A549 (cell line): ENCODE results near the gene SIRPA. TPM values are rescaled to one million over a fixed set of nuclear protein-coding genes. Genes with fewer than 3 reads are reported as not detected.

Experiments used
- ATAC-seq, 2 experiments: fragments of 200-7000 bp in 1 of 2; fragments of >200 bp in 1 of 2; cut with Nextera tagmentation in 1 of 2; cut with Tn5 transposase in 1 of 2; 3 replicates each; pipeline versions ENCODE4 v1.8.0 to v1.9.1; 2018 to 2020; ENCODE audit warnings: mild to moderate bottlenecking in 1 of 2, moderate library complexity in 1 of 2
- CTCF ChIA-PET: fragments of 300-600 bp; sonication (Branson Sonifier 250); formaldehyde crosslinking; extraction: SDS; loops from one replicate; lab custom pipeline; 2021; ENCODE audit warnings: antibody characterized with exemption, inconsistent platforms; lab: Yijun Ruan, JAX
- POLR2A ChIA-PET: fragments of 350-600 bp; formaldehyde crosslinking; extraction: SDS; loops from one replicate; lab custom pipeline; 2021; ENCODE audit warnings: antibody characterized with exemption, inconsistent platforms; lab: Yijun Ruan, JAX
- DNase-seq, 2 experiments: peaks; one replicate each; pipeline versions ENCODE4 v3.0.0 to v3.0.0-alpha.2; 2011 to 2016; ENCODE audit warnings: low read depth in 1 of 2, low spot score in 1 of 2
- FAIRE-seq: peaks from 2 replicates; lab custom pipeline; 2011; peaks lifted over from hg19 to GRCh38; lab: Jason Lieb, UNC
- H3K27ac ChIP-seq, 2 experiments: fragments of >200 bp; sonication (Bioruptor Twin); formaldehyde crosslinking; 3 replicates each; pipeline ENCODE4 v1.5.1; 2016 to 2017
- H3K4me1 ChIP-seq: fragments of >200 bp; sonication (Bioruptor Twin); formaldehyde crosslinking; 3 replicates; pipeline ENCODE4 v1.6.1; 2016
- H3K4me2 ChIP-seq: fragments of >200 bp; sonication (Bioruptor Twin); formaldehyde crosslinking; 3 replicates; pipeline ENCODE4 v1.6.1; 2016
- H3K4me3 ChIP-seq: fragments of >200 bp; sonication (Bioruptor Twin); formaldehyde crosslinking; 3 replicates; pipeline ENCODE4 v1.5.1; 2016
- H3K9me3 ChIP-seq: fragments of >200 bp; sonication (Bioruptor Twin); formaldehyde crosslinking; 3 replicates; pipeline ENCODE4 v1.6.1; 2016
- BCL3 ChIP-seq: fragments of >200 bp; sonication (Bioruptor Twin); formaldehyde crosslinking; IDR thresholded peaks from 3 replicates; pipeline ENCODE4 v1.6.1; 2016
- BHLHE40 ChIP-seq: IDR thresholded peaks from 2 replicates; pipeline ENCODE4 v1.6.1; 2012; ENCODE audit warnings: low read depth, low read length, inconsistent platforms
- CBX2 ChIP-seq: fragments of 200-600 bp; sonication (generic); IDR thresholded peaks from 2 replicates; pipeline ENCODE4 v1.6.1; 2016; ENCODE audit warnings: low read depth, mild to moderate bottlenecking, borderline replicate concordance
- FOSL2 ChIP-seq, 2 experiments: fragments of 450-650 bp in 1 of 2; fragments of >200 bp in 1 of 2; sonication (Bioruptor Twin) in 1 of 2; formaldehyde crosslinking; IDR thresholded peaks; 2 replicates each; pipeline versions ENCODE4 v1.5.0 to v1.6.1; 2016 to 2020; ENCODE audit warnings: mild to moderate bottlenecking in 1 of 2, moderate library complexity in 1 of 2
- HDAC2 ChIP-seq: fragments of 200-600 bp; sonication (generic); IDR thresholded peaks from 2 replicates; pipeline ENCODE4 v1.6.1; 2016
- HMGXB4 ChIP-seq: fragments of 250-450 bp; sonication (Bioruptor Pico); IDR thresholded peaks from 2 replicates; pipeline ENCODE4 v1.5.0; 2021; ENCODE audit warnings: mild to moderate bottlenecking, moderate library complexity, borderline replicate concordance
- HOXB5 ChIP-seq: fragments of 250-450 bp; sonication (Bioruptor Pico); IDR thresholded peaks from 2 replicates; pipeline ENCODE4 v1.5.0; 2020; ENCODE audit warnings: mild to moderate bottlenecking, moderate library complexity
- JUN ChIP-seq, 2 experiments: fragments of >200 bp; sonication (Bioruptor Twin); formaldehyde crosslinking; IDR thresholded peaks; 2 replicates in 1 of 2; 3 replicates in 1 of 2; pipeline ENCODE4 v1.6.1; 2016 to 2017
- KDM5A ChIP-seq: fragments of 200-600 bp; sonication (generic); IDR thresholded peaks from 2 replicates; pipeline ENCODE4 v1.6.1; 2016; ENCODE audit warnings: antibody characterized with exemption, mild to moderate bottlenecking
- MAX ChIP-seq: IDR thresholded peaks from 2 replicates; pipeline ENCODE4 v1.6.1; 2012
- POLR2A ChIP-seq: IDR thresholded peaks from 2 replicates; pipeline ENCODE4 v1.6.1; 2012; ENCODE audit warnings: mild to moderate bottlenecking, low read length
- RARB ChIP-seq: fragments of 250-450 bp; sonication (Bioruptor Pico); IDR thresholded peaks from 2 replicates; pipeline ENCODE4 v1.8.0; 2021; ENCODE audit warnings: mild to moderate bottlenecking, moderate library complexity
- REST ChIP-seq: fragments of 200-600 bp; sonication (generic); IDR thresholded peaks from 2 replicates; pipeline ENCODE4 v1.6.1; 2016; ENCODE audit warnings: antibody characterized with exemption, mild to moderate bottlenecking, moderate library complexity
- RFX5 ChIP-seq: fragments of 450-650 bp; IDR thresholded peaks from 2 replicates; pipeline ENCODE4 v1.7.1; 2014; ENCODE audit warnings: antibody characterized with exemption, mild to moderate bottlenecking, moderate library complexity
- RNF2 ChIP-seq: fragments of 200-600 bp; sonication (generic); IDR thresholded peaks from 2 replicates; pipeline ENCODE4 v1.6.1; 2016; ENCODE audit warnings: low read depth, mild to moderate bottlenecking, antibody characterized with exemption, moderate library complexity, borderline replicate concordance
- TFCP2L1 ChIP-seq: fragments of 250-450 bp; sonication (Bioruptor Pico); IDR thresholded peaks from 2 replicates; pipeline ENCODE4 v1.5.0; 2021; ENCODE audit warnings: mild to moderate bottlenecking
- TP53 ChIP-seq: fragments of 250-450 bp; sonication (Bioruptor Pico); IDR thresholded peaks from 2 replicates; pipeline ENCODE4 v1.5.0; 2021; ENCODE audit warnings: mild to moderate bottlenecking, moderate library complexity
- ZC3H11A ChIP-seq: fragments of 450-650 bp; IDR thresholded peaks from 2 replicates; pipeline ENCODE4 v1.6.1; 2014; ENCODE audit warnings: antibody characterized with exemption, mild to moderate bottlenecking
- WGBS: methylation state at CpG from one replicate; pipeline ENCODE4 v1.1.6; 2017; ENCODE audit errors: missing lambda C conversion rate; 5-methylcytosine and 5-hydroxymethylcytosine counted together
- polyA plus RNA-seq, 4 experiments: library from polyadenylated mRNA; depleted of rRNA in 3 of 4; stranded (reverse); fragments of >200 nt; fragmentation: RNase III in 1 of 4; extraction: RNeasy Plus Mini Kit Qiagen cat#74134 plus additional on column Dnase treatment in 1 of 4; gene quantifications; 2 replicates in 3 of 4; 3 replicates in 1 of 4; pipeline ENCODE4 v1.2.3, GENCODE V29; 2011 to 2017
- TF ChIP-seq, protein P1 (sequence below): fragments of 250-450 bp; sonication (Bioruptor Pico); IDR thresholded peaks from 2 replicates; pipeline ENCODE4 v1.5.0; 2020; ENCODE audit warnings: low read depth, mild to moderate bottlenecking, moderate library complexity
- TF ChIP-seq, protein P2 (sequence below): fragments of >200 bp; sonication (Bioruptor Twin); formaldehyde crosslinking; IDR thresholded peaks from 3 replicates; pipeline ENCODE4 v1.5.1; 2016

Gene SIRPA
- polyA plus RNA-seq, 2 of the 4 experiments (the other 2 are of a cell fraction): 12.8 to 21.6 TPM

DNA sequence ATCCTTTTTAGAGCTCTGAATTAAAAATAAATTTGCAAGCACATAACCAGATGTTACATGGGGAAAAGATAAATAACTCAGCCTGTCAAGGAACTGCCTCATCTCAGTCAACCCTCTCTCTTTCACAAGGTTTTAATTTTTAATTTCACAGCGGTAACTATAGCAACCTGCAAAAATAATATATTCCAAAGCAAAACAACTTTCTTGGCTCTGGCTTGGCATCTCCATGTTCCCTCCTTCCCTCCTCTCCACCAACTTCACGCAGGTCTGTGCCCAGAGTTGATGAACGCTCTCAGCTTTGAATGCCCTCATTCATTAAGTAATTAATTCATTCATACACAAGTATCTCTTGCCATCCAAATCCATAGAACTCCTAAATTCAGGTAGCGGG, 32.5 kb upstream of the SIRPA start:
- TF ChIP-seq TFCP2L1: no peak
- TF ChIP-seq RARB (CRISPR knock-in tag): no peak
- no peak for TF ChIP-seq POLR2A
- no peak for TF ChIP-seq RFX5
- TF ChIP-seq, protein P1, sequence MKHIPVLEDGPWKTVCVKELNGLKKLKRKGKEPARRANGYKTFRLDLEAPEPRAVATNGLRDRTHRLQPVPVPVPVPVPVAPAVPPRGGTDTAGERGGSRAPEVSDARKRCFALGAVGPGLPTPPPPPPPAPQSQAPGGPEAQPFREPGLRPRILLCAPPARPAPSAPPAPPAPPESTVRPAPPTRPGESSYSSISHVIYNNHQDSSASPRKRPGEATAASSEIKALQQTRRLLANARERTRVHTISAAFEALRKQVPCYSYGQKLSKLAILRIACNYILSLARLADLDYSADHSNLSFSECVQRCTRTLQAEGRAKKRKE: no peak
- no peak for TF ChIP-seq JUN (IDR thresholded peaks at IDR 0.05)
- TF ChIP-seq REST: no peak
- TF ChIP-seq TP53: no peak
- TF ChIP-seq RNF2: no peak
- TF ChIP-seq HMGXB4 (CRISPR knock-in tag): no peak
- TF ChIP-seq HOXB5 (CRISPR knock-in tag): no peak
- TF ChIP-seq ZC3H11A: no peak
- TF ChIP-seq HDAC2: no peak
- TF ChIP-seq, protein P2, sequence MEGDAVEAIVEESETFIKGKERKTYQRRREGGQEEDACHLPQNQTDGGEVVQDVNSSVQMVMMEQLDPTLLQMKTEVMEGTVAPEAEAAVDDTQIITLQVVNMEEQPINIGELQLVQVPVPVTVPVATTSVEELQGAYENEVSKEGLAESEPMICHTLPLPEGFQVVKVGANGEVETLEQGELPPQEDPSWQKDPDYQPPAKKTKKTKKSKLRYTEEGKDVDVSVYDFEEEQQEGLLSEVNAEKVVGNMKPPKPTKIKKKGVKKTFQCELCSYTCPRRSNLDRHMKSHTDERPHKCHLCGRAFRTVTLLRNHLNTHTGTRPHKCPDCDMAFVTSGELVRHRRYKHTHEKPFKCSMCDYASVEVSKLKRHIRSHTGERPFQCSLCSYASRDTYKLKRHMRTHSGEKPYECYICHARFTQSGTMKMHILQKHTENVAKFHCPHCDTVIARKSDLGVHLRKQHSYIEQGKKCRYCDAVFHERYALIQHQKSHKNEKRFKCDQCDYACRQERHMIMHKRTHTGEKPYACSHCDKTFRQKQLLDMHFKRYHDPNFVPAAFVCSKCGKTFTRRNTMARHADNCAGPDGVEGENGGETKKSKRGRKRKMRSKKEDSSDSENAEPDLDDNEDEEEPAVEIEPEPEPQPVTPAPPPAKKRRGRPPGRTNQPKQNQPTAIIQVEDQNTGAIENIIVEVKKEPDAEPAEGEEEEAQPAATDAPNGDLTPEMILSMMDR: no peak
- TF ChIP-seq BCL3: no peak
- no peak for TF ChIP-seq KDM5A
- TF ChIP-seq CBX2: no peak
- TF ChIP-seq MAX: no peak
- H3K4me2 ChIP-seq: no peak overlapping the region
- ChIA-PET POLR2A (no interaction called here), CTCF (interaction anchor here (1.2 to 1.4 kb wide), 3 partner anchors 21 to 353 kb away, joined by 3 read pairs; no protein-coding TSS in a partner anchor)
- DNase-seq (no peak), ATAC-seq (no peak), FAIRE-seq (no peak)
- H3K4me1 ChIP-seq: peaks cover 9% of the 10 kb centered on the region
- no peaks in the 10 kb centered on the region for H3K9me3 ChIP-seq
- WGBS: 91% methylated on average over 4 of the region's 4 CpGs
- H3K4me3 ChIP-seq: no peak overlapping the region
- H3K27ac ChIP-seq: no peak overlapping the region

GRCh38 chr20:1863296-1863695, 31.9 kb upstream of the SIRPA start:
- Histone ChIP-seq H3K4me1 (peaks cover 9% of the 10 kb centered on the region), H3K9me3 (no peaks in the 10 kb centered on the region), H3K27ac (no peak overlapping the region), H3K4me3 (no peak overlapping the region), H3K4me2 (no peak overlapping the region)
- POLR2A ChIA-PET: no interaction called here
- CTCF ChIA-PET: interaction anchor here (1.2 to 2.3 kb wide), 3 partner anchors 54 to 354 kb away, joined by 3 to 8 read pairs (median 3); no protein-coding TSS in a partner anchor
- peak; percentile 18 for FAIRE-seq
- 25% methylated on average over 1 of the region's 1 CpG for WGBS
- TF ChIP-seq REST: no peak
- no peak for TF ChIP-seq FOSL2 (IDR thresholded peaks at IDR 0.05)
- peak; percentile 81 for TF ChIP-seq FOSL2 (CRISPR knock-in tag; IDR thresholded peaks at IDR 0.05)
- TF ChIP-seq BHLHE40: peak; percentile 11; the same call in 1 of the 2 replicates
- no peak for ATAC-seq
- no peak for DNase-seq
